Endothelial cell (in vitro differentiated cells): ENCODE measurements around the gene CEBPA. TPM values are rescaled to one million over a fixed set of nuclear protein-coding genes. Genes with fewer than 3 reads are reported as not detected.

ENCODE experiments used
- DNase-seq: peaks from one replicate; pipeline ENCODE4 v3.0.0; 2021; ENCODE audit warnings: low spot score
- H3K27ac Mint-ChIP-seq: one replicate; pipeline ENCODE4 v1.8.0; 2021; ENCODE audit warnings: mixed read lengths, inconsistent platforms; ENCODE audit not compliant: unreplicated experiment
- H3K27me3 Mint-ChIP-seq: one replicate; pipeline ENCODE4 v1.8.0; 2021; ENCODE audit warnings: mild to moderate bottlenecking, moderate library complexity, mixed read lengths, inconsistent platforms; ENCODE audit not compliant: unreplicated experiment
- H3K36me3 Mint-ChIP-seq: one replicate; pipeline ENCODE4 v1.8.0; 2021; ENCODE audit warnings: mild to moderate bottlenecking, low read depth, mixed read lengths, inconsistent platforms; ENCODE audit not compliant: unreplicated experiment
- H3K4me1 Mint-ChIP-seq: one replicate; pipeline ENCODE4 v1.8.0; 2021; ENCODE audit warnings: mild to moderate bottlenecking, mixed read lengths, inconsistent platforms; ENCODE audit not compliant: unreplicated experiment
- H3K4me3 Mint-ChIP-seq: one replicate; pipeline ENCODE4 v1.8.0; 2021; ENCODE audit warnings: mild to moderate bottlenecking, mixed read lengths, inconsistent platforms; ENCODE audit not compliant: unreplicated experiment
- H3K9me3 Mint-ChIP-seq: one replicate; pipeline ENCODE4 v1.8.0; 2021; ENCODE audit warnings: mixed read lengths, inconsistent platforms; ENCODE audit not compliant: unreplicated experiment
- CTCF ChIP-seq: fragments of 200-600 bp; sonication (generic); IDR thresholded peaks from one replicate; pipeline ENCODE4 v1.5.0; 2021; ENCODE audit warnings: antibody characterized with exemption; ENCODE audit not compliant: unreplicated experiment
- total RNA-seq: library from RNA; stranded (reverse); fragmentation: NEBNext Ultra II Directional; extraction: Animal tissue kit (Norgen Biotek cat#: 25700); gene quantifications from one replicate; pipeline ENCODE4 v1.2.1, GENCODE V29; 2021; ENCODE audit not compliant: unreplicated experiment

Gene CEBPA
- total RNA-seq, 1 donor from 2014 or later, result 0.59 TPM

GRCh38 chr19:33299051-33299688, 3.2 kb downstream of the CEBPA start:
- H3K27me3 Mint-ChIP-seq, result peaks cover 14% of the 10 kb centered on the region
- H3K4me3 Mint-ChIP-seq, result no peak overlapping the region
- no peaks in the 10 kb centered on the region for H3K36me3 Mint-ChIP-seq
- H3K4me1 Mint-ChIP-seq, result no peaks in the 10 kb centered on the region
- TF ChIP-seq CTCF, result no peak
- no peak for DNase-seq
- H3K9me3 Mint-ChIP-seq, result no peaks in the 10 kb centered on the region
- H3K27ac Mint-ChIP-seq, result no peak overlapping the region

GRCh38 chr19:33298146-33298911, 4.0 kb downstream of the CEBPA start:
- Mint-ChIP-seq H3K9me3 (no peaks in the 10 kb centered on the region), H3K27me3 (peaks cover 10% of the 10 kb centered on the region), H3K4me1 (no peaks in the 10 kb centered on the region), H3K4me3 (no peak overlapping the region), H3K36me3 (no peaks in the 10 kb centered on the region), H3K27ac (no peak overlapping the region)
- no peak for TF ChIP-seq CTCF
- DNase-seq, result no peak

GRCh38 chr19:33297401-33298145, 4.8 kb downstream of the CEBPA start:
- H3K4me3 Mint-ChIP-seq, result no peak overlapping the region
- no peaks in the 10 kb centered on the region for H3K4me1 Mint-ChIP-seq

GRCh38 chr19:33296488-33296971, 5.8 kb downstream of the CEBPA start:
- no peak for DNase-seq

More at GRCh38 chr19:33297401-33298145, 4.8 kb downstream of the CEBPA start:
- Mint-ChIP-seq H3K27ac (no peak overlapping the region), H3K27me3 (peaks cover 11% of the 10 kb centered on the region), H3K36me3 (no peaks in the 10 kb centered on the region), H3K9me3 (no peaks in the 10 kb centered on the region)
- no peak for TF ChIP-seq CTCF
- no peak for DNase-seq

More at GRCh38 chr19:33296488-33296971, 5.8 kb downstream of the CEBPA start:
- H3K36me3 Mint-ChIP-seq, result no peaks in the 10 kb centered on the region
- TF ChIP-seq CTCF, result no peak
- H3K4me1 Mint-ChIP-seq, result no peaks in the 10 kb centered on the region
- no peaks in the 10 kb centered on the region for H3K9me3 Mint-ChIP-seq
- no peak overlapping the region for H3K27ac Mint-ChIP-seq
- H3K4me3 Mint-ChIP-seq, result no peak overlapping the region
- peaks cover 13% of the 10 kb centered on the region for H3K27me3 Mint-ChIP-seq
